Endothelial cell of umbilical vein (primary cell): ENCODE results near the gene RET. TPM values are rescaled to one million over a fixed set of nuclear protein-coding genes. Genes with fewer than 3 reads are reported as not detected.

Experiments
- BruUV-seq: library from RNA; stranded (reverse); fragments of 400-500 nt; replicated peaks from 2 replicates; lab custom pipeline; 2021; lab: Mats Ljungman, UMichigan
- CTCF ChIA-PET: fragments of 300-600, 350-600 bp; sonication (Branson Sonifier 250); formaldehyde crosslinking; loops from one replicate; lab custom pipeline; 2021; ENCODE audit warnings: antibody characterized with exemption, inconsistent platforms; lab: Charles Lee
- POLR2A ChIA-PET: fragments of 300-600, 350-600 bp; sonication (Branson Sonifier 250); formaldehyde crosslinking; loops from one replicate; lab custom pipeline; 2021; ENCODE audit warnings: antibody characterized with exemption, inconsistent platforms; lab: Charles Lee
- DNase-seq: peaks from one replicate; pipeline ENCODE4 v3.0.0-alpha.2; 2011; ENCODE audit warnings: low read depth, low spot score
- FAIRE-seq: peaks from 2 replicates; lab custom pipeline; 2011; peaks lifted over from hg19 to GRCh38; lab: Jason Lieb, UNC
- H2AFZ ChIP-seq: 2 replicates; pipeline ENCODE4 v1.6.0; 2012; ENCODE audit warnings: low read depth, low read length, control low read depth, inconsistent platforms
- H3K27ac ChIP-seq: 2 replicates; pipeline ENCODE4 v1.5.1; 2011; ENCODE audit warnings: low read depth, mild to moderate bottlenecking, control low read depth, low read length, moderate library complexity; ENCODE audit not compliant: insufficient read depth
- H3K27me3 ChIP-seq, 2 experiments: 2 replicates each; pipeline versions ENCODE4 v1.6.0 to v1.6.1; 2011; ENCODE audit warnings: low read length in 2 of 2, mixed read lengths in 1 of 2; ENCODE audit not compliant: control insufficient read depth in 2 of 2, insufficient read depth in 2 of 2
- H3K36me3 ChIP-seq, 2 experiments: 2 replicates in 1 of 2; 3 replicates in 1 of 2; pipeline ENCODE4 v1.5.1; 2011; ENCODE audit warnings: low read length in 2 of 2, mild to moderate bottlenecking in 1 of 2, moderate library complexity in 1 of 2; ENCODE audit not compliant: control insufficient read depth in 2 of 2, insufficient read depth in 2 of 2; ENCODE audit errors: extremely low read depth in 1 of 2
- H3K4me1 ChIP-seq: 3 replicates; pipeline ENCODE4 v1.5.1; 2011; ENCODE audit warnings: mild to moderate bottlenecking, low read length; ENCODE audit not compliant: control insufficient read depth, insufficient read depth; ENCODE audit errors: extremely low read depth
- H3K4me2 ChIP-seq: 2 replicates; pipeline ENCODE4 v1.6.1; 2011; ENCODE audit warnings: low read length, control low read depth, mixed read lengths; ENCODE audit not compliant: insufficient read depth
- H3K4me3 ChIP-seq, 3 experiments: fragments of 200-600 bp in 1 of 3; sonication (generic), shearing (Covaris generic) in 1 of 3; replicated peaks in 1 of 3; 2 replicates each; pipeline ENCODE4 v1.5.1; 2011 to 2016; ENCODE audit warnings: control low read depth in 3 of 3, low read length in 3 of 3, mild to moderate bottlenecking in 2 of 3, inconsistent platforms in 1 of 3, low read depth in 1 of 3, moderate library complexity in 1 of 3; ENCODE audit not compliant: insufficient read depth in 1 of 3
- H3K79me2 ChIP-seq: 2 replicates; pipeline ENCODE4 v1.6.0; 2012; ENCODE audit warnings: low read length, inconsistent platforms; ENCODE audit not compliant: control insufficient read depth, insufficient read depth
- H3K9ac ChIP-seq: replicated peaks from 2 replicates; pipeline ENCODE3; 2011; ENCODE audit warnings: low read length, control low read depth; ENCODE audit not compliant: insufficient read depth; ENCODE audit errors: extremely low read depth
- H3K9me1 ChIP-seq: replicated peaks from 3 replicates; pipeline ENCODE4 v1.6.0; 2011; ENCODE audit warnings: mild to moderate bottlenecking, low read length; ENCODE audit not compliant: control insufficient read depth, insufficient read depth; ENCODE audit errors: extremely low read depth
- H3K9me3 ChIP-seq: replicated peaks from 2 replicates; pipeline ENCODE4 v1.5.1; 2012; ENCODE audit warnings: low read length, inconsistent platforms; ENCODE audit not compliant: control insufficient read depth, insufficient read depth
- H4K20me1 ChIP-seq: replicated peaks from 2 replicates; pipeline ENCODE3; 2011; ENCODE audit warnings: mild to moderate bottlenecking, low read length; ENCODE audit not compliant: control insufficient read depth, insufficient read depth; ENCODE audit errors: extremely low read depth
- CTCF ChIP-seq, 2 donors: IDR thresholded peaks; 1 replicate in 1 of 2; 2 replicates in 1 of 2; pipeline ENCODE4 v1.5.1; 2011; ENCODE audit warnings: low read length in 2 of 2, mild to moderate bottlenecking in 2 of 2, moderate library complexity in 2 of 2, control low read depth in 1 of 2, inconsistent platforms in 1 of 2, low read depth in 1 of 2; ENCODE audit not compliant: insufficient read depth in 1 of 2; ENCODE audit errors: extremely low read depth in 1 of 2
- FOS ChIP-seq: IDR thresholded peaks from 2 replicates; pipeline ENCODE4 v1.6.1; 2011; ENCODE audit warnings: mild to moderate bottlenecking, low read length, moderate library complexity, borderline replicate concordance; ENCODE audit not compliant: insufficient read depth
- GATA2 ChIP-seq: IDR thresholded peaks from 2 replicates; pipeline ENCODE4 v1.7.0; 2011; ENCODE audit warnings: low read depth, mild to moderate bottlenecking, moderate library complexity, mixed read lengths, low read length; ENCODE audit not compliant: insufficient read length, insufficient read depth
- JUN ChIP-seq: IDR thresholded peaks from 2 replicates; pipeline ENCODE4 v1.6.1; 2011; ENCODE audit warnings: borderline replicate concordance, low read depth; ENCODE audit not compliant: insufficient read length, insufficient read depth
- MAX ChIP-seq: IDR thresholded peaks from 2 replicates; pipeline ENCODE4 v1.6.1; 2011; ENCODE audit not compliant: insufficient read depth, insufficient read length
- MYC ChIP-seq: IDR thresholded peaks from one replicate; pipeline ENCODE4 v1.6.1; 2011; ENCODE audit warnings: mild to moderate bottlenecking, low read depth, low read length
- POLR2A ChIP-seq: IDR thresholded peaks from 2 replicates; pipeline ENCODE4 v1.6.1; 2012; ENCODE audit warnings: low read depth, mild to moderate bottlenecking, control low read depth, low read length
- POLR2AphosphoS5 ChIP-seq: IDR thresholded peaks from 2 replicates; pipeline ENCODE4 v1.6.1; 2012; ENCODE audit warnings: low read depth, mild to moderate bottlenecking, control low read depth, low read length, moderate library complexity; ENCODE audit not compliant: insufficient read depth
- dilution Hi-C: fragments of 300-500 bp; cut with MboI; formaldehyde crosslinking; loops from one replicate; pipeline ENCODE4 v1.15.0; 2019; ENCODE audit warnings: low sequenced_read_pairs; ENCODE audit not compliant: extremely low pct_ligation_motif_present
- intact Hi-C: fragments of 100-400 bp; cut with micrococcal nuclease; formaldehyde crosslinking; loops from one replicate; pipeline ENCODE4 v1.10.0; 2022
- polyA plus RNA-seq, 4 experiments: library from polyadenylated mRNA; depleted of rRNA in 3 of 4; stranded (reverse) in 3 of 4; unstranded in 1 of 4; fragments of >200 nt; gene quantifications; 2 replicates each; pipeline versions ENCODE4 v1.2.1 to v1.2.3, GENCODE V29; 2011 to 2012; ENCODE audit warnings: missing spikeins in 1 of 4
- total RNA-seq: library from RNA; stranded (reverse); gene quantifications from 2 replicates; pipeline ENCODE4 v1.2.3, GENCODE V29; 2021

The RET gene
- total and polyA plus RNA-seq, 2 donors (not counting 3 experiments of a cell fraction or from before 2014, with no cell fraction given): 0.04 to 0.22 TPM

- BruUV-seq: no TSS peak
- dilution Hi-C loops: no loop called here
- Histone ChIP-seq H3K36me3 (peaks cover 1 to 2% of the 10 kb centered on the region in 2 experiments), H3K9me1 (no peaks in the 10 kb centered on the region), H3K9me3 (no peaks in the 10 kb centered on the region), H3K79me2 (no peaks in the 10 kb centered on the region), H3K9ac (no peak overlapping the region), H3K4me2 (no peak overlapping the region), H4K20me1 (no peaks in the 10 kb centered on the region), H3K4me3 (no peak overlapping the region), H3K4me1 (no peaks in the 10 kb centered on the region), H2AFZ (no peak overlapping the region), H3K27ac (no peak overlapping the region), H3K27me3 (no peaks in the 10 kb centered on the region)
- DNase-seq (no peak), FAIRE-seq (no peak)
- intact Hi-C loops: no loop called here
- POLR2A ChIA-PET: no interaction called here
- TF ChIP-seq MYC (no peak), JUN (no peak), GATA2 (no peak), POLR2AphosphoS5 (no peak), MAX (no peak), POLR2A (no peak), FOS (no peak), CTCF (IDR thresholded peaks at IDR 0.05; ENCODE audit: extremely low read depth in 1 of 2, insufficient read depth in 1 of 2, low read depth in 1 of 2, low read length in 2 of 2) (no peak)
- CTCF ChIA-PET: no interaction called here
These were observed 96.3 kb downstream of the RET start for GRCh38 chr10:43173120-43173519.
